Stimulated activated naive B cell treated with anti-CD40 and anti-IgM and Interleukin-4, amounts not matched to agents 10 μg/mL and 1 μg/mL and 100 μg/mL, for 72 hours (primary cell): ENCODE results near the gene ZNF408.

ENCODE experiments used
- ATAC-seq, 2 donors: fragments of 150-1000 bp; cut with Tn5 transposase; replicated peaks; 2 replicates each; pipeline ENCODE4 v1.10.0; 2021; ENCODE audit warnings: moderate library complexity in 1 of 2
- DNase-seq: peaks from one replicate; pipeline ENCODE4 v3.0.0; 2021
- H3K27ac Mint-ChIP-seq: one replicate; pipeline ENCODE4 v1.8.0; 2022; ENCODE audit warnings: mild to moderate bottlenecking, mixed read lengths
- H3K27me3 Mint-ChIP-seq, 2 donors: one replicate each; pipeline ENCODE4 v1.8.0; 2022; ENCODE audit warnings: mixed read lengths in 2 of 2
- H3K36me3 Mint-ChIP-seq, 2 donors: one replicate each; pipeline ENCODE4 v1.8.0; 2022; ENCODE audit warnings: mixed read lengths in 2 of 2, mild to moderate bottlenecking in 1 of 2
- H3K4me1 Mint-ChIP-seq, 2 donors: one replicate each; pipeline ENCODE4 v1.8.0; 2022; ENCODE audit warnings: mixed read lengths in 2 of 2, mild to moderate bottlenecking in 1 of 2
- H3K4me3 Mint-ChIP-seq, 2 donors: one replicate each; pipeline ENCODE4 v1.8.0; 2022; ENCODE audit warnings: mild to moderate bottlenecking in 2 of 2, mixed read lengths in 2 of 2, moderate library complexity in 1 of 2
- H3K9me3 Mint-ChIP-seq, 2 donors: one replicate each; pipeline ENCODE4 v1.8.0; 2022; ENCODE audit warnings: mixed read lengths in 2 of 2, mild to moderate bottlenecking in 1 of 2

The ZNF408 gene

GRCh38 chr11:46700241-46701077, at the start of gene ZNF408, which contains the start of gene ARHGAP1:
Gene ZNF408, plus strand, starts transcription at chr11:46701031. Its CDS starts 17 bp downstream, at chr11:46701048.
Gene ARHGAP1, minus strand, starts transcription at chr11:46700619. Its CDS starts 4,512 bp downstream, at chr11:46696107.
- ATAC-seq (peak; percentile 93), DNase-seq (peak; percentile 96)
- Mint-ChIP-seq H3K9me3 (no peaks in the 10 kb centered on the region), H3K27me3 (no peaks in the 10 kb centered on the region), H3K4me1 (peaks cover 31 to 50% of the 10 kb centered on the region in 2 donors), H3K27ac (peak within 1 kb of the TSS; percentile 100), H3K4me3 (peak within 1 kb of the TSS; percentile 99), H3K36me3 (peaks cover 18 to 52% of the 10 kb centered on the region in 2 donors)

- Mint-ChIP-seq H3K4me1 (no peaks in the 10 kb centered on the region), H3K4me3 (no peak overlapping the region), H3K27me3 (no peaks in the 10 kb centered on the region), H3K9me3 (no peaks in the 10 kb centered on the region), H3K27ac (no peak overlapping the region), H3K36me3 (peaks cover 26 to 30% of the 10 kb centered on the region in 2 donors)
- no peak for ATAC-seq
- DNase-seq: no peak
Observed at GRCh38 chr11:46655631-46656030, 45.2 kb upstream of the ZNF408 start.

GRCh38 chr11:46657186-46657585, 43.6 kb upstream of the ZNF408 start:
- H3K27ac Mint-ChIP-seq: peak overlapping the region; percentile 31
- no peak for DNase-seq
- H3K4me1 Mint-ChIP-seq: no peaks in the 10 kb centered on the region
- H3K27me3 Mint-ChIP-seq: no peaks in the 10 kb centered on the region
- no peak overlapping the region for H3K4me3 Mint-ChIP-seq
- H3K36me3 Mint-ChIP-seq: peaks cover 19 to 25% of the 10 kb centered on the region in 2 donors
- no peak for ATAC-seq
- H3K9me3 Mint-ChIP-seq: no peaks in the 10 kb centered on the region

- no peak for ATAC-seq
- DNase-seq: no peak
- H3K4me3 Mint-ChIP-seq: no peak overlapping the region
- no peaks in the 10 kb centered on the region for H3K27me3 Mint-ChIP-seq
- no peaks in the 10 kb centered on the region for H3K9me3 Mint-ChIP-seq
- H3K36me3 Mint-ChIP-seq: peaks cover 19 to 25% of the 10 kb centered on the region in 2 donors
- H3K4me1 Mint-ChIP-seq: no peaks in the 10 kb centered on the region
- H3K27ac Mint-ChIP-seq: no peak overlapping the region
Observed at GRCh38 chr11:46658259-46658658, 42.6 kb upstream of the ZNF408 start.

- Mint-ChIP-seq H3K27ac (no peak overlapping the region), H3K36me3 (peaks cover 25 to 38% of the 10 kb centered on the region in 2 donors), H3K4me3 (no peak overlapping the region), H3K9me3 (no peaks in the 10 kb centered on the region), H3K27me3 (no peaks in the 10 kb centered on the region), H3K4me1 (no peaks in the 10 kb centered on the region)
- DNase-seq (no peak), ATAC-seq (no peak)
Observed at GRCh38 chr11:46659908-46660307, 40.9 kb upstream of the ZNF408 start.

- Mint-ChIP-seq H3K4me3 (no peak overlapping the region), H3K4me1 (no peaks in the 10 kb centered on the region), H3K27me3 (no peaks in the 10 kb centered on the region), H3K36me3 (peaks cover 22 to 39% of the 10 kb centered on the region in 2 donors), H3K27ac (no peak overlapping the region), H3K9me3 (no peaks in the 10 kb centered on the region)
- DNase-seq (no peak), ATAC-seq (no peak)
Observed at GRCh38 chr11:46661836-46662235, 39.0 kb upstream of the ZNF408 start.

GRCh38 chr11:46662366-46662765, 38.5 kb upstream of the ZNF408 start:
- Mint-ChIP-seq H3K27ac (no peak overlapping the region), H3K9me3 (no peaks in the 10 kb centered on the region), H3K27me3 (no peaks in the 10 kb centered on the region), H3K4me1 (no peaks in the 10 kb centered on the region), H3K4me3 (no peak overlapping the region), H3K36me3 (peaks cover 21 to 40% of the 10 kb centered on the region in 2 donors)
- DNase-seq (no peak), ATAC-seq (no peak)

GRCh38 chr11:46663277-46663940, 37.4 kb upstream of the ZNF408 start:
- no peaks in the 10 kb centered on the region for H3K9me3 Mint-ChIP-seq
- DNase-seq (no peak), ATAC-seq (no peak)
- H3K4me1 Mint-ChIP-seq: no peaks in the 10 kb centered on the region
- no peaks in the 10 kb centered on the region for H3K27me3 Mint-ChIP-seq
- H3K36me3 Mint-ChIP-seq: peaks cover 19 to 36% of the 10 kb centered on the region in 2 donors
- no peak overlapping the region for H3K4me3 Mint-ChIP-seq
- H3K27ac Mint-ChIP-seq: no peak overlapping the region

- H3K4me3 Mint-ChIP-seq: no peak overlapping the region
- no peak for DNase-seq
- H3K36me3 Mint-ChIP-seq: peaks cover 18 to 37% of the 10 kb centered on the region in 2 donors
- H3K9me3 Mint-ChIP-seq: no peaks in the 10 kb centered on the region
- H3K27ac Mint-ChIP-seq: no peak overlapping the region
- no peak for ATAC-seq
- H3K27me3 Mint-ChIP-seq: no peaks in the 10 kb centered on the region
- H3K4me1 Mint-ChIP-seq: no peaks in the 10 kb centered on the region
Observed at GRCh38 chr11:46664612-46665011, 36.2 kb upstream of the ZNF408 start.

GRCh38 chr11:46665356-46665755, 35.5 kb upstream of the ZNF408 start:
- H3K36me3 Mint-ChIP-seq: peaks cover 21 to 36% of the 10 kb centered on the region in 2 donors
- DNase-seq (no peak), ATAC-seq (no peak)
- no peak overlapping the region for H3K4me3 Mint-ChIP-seq
- no peaks in the 10 kb centered on the region for H3K27me3 Mint-ChIP-seq
- no peaks in the 10 kb centered on the region for H3K9me3 Mint-ChIP-seq
- H3K27ac Mint-ChIP-seq: no peak overlapping the region
- H3K4me1 Mint-ChIP-seq: no peaks in the 10 kb centered on the region

- Mint-ChIP-seq H3K36me3 (peaks cover 21 to 42% of the 10 kb centered on the region in 2 donors), H3K4me1 (no peaks in the 10 kb centered on the region), H3K27ac (no peak overlapping the region), H3K27me3 (no peaks in the 10 kb centered on the region), H3K4me3 (no peak overlapping the region), H3K9me3 (no peaks in the 10 kb centered on the region)
- DNase-seq: no peak
- no peak for ATAC-seq
Observed at GRCh38 chr11:46666516-46666915, 34.3 kb upstream of the ZNF408 start.

- DNase-seq (no peak), ATAC-seq (no peak)
- Mint-ChIP-seq H3K36me3 (peaks cover 24 to 45% of the 10 kb centered on the region in 2 donors), H3K9me3 (no peaks in the 10 kb centered on the region), H3K27me3 (no peaks in the 10 kb centered on the region), H3K4me1 (no peaks in the 10 kb centered on the region), H3K4me3 (no peak overlapping the region), H3K27ac (no peak overlapping the region)
Observed at GRCh38 chr11:46667043-46667481, 33.8 kb upstream of the ZNF408 start.

GRCh38 chr11:46668480-46669085, 32.2 kb upstream of the ZNF408 start:
- H3K27me3 Mint-ChIP-seq: no peaks in the 10 kb centered on the region
- H3K9me3 Mint-ChIP-seq: no peaks in the 10 kb centered on the region
- no peak overlapping the region for H3K4me3 Mint-ChIP-seq
- no peak for DNase-seq
- H3K27ac Mint-ChIP-seq: no peak overlapping the region
- H3K4me1 Mint-ChIP-seq: no peaks in the 10 kb centered on the region
- H3K36me3 Mint-ChIP-seq: peaks cover 29 to 52% of the 10 kb centered on the region in 2 donors
- no peak for ATAC-seq

- Mint-ChIP-seq H3K27me3 (no peaks in the 10 kb centered on the region), H3K9me3 (no peaks in the 10 kb centered on the region), H3K4me1 (peaks cover 4 to 7% of the 10 kb centered on the region in 2 donors), H3K27ac (no peak overlapping the region), H3K4me3 (no peak overlapping the region), H3K36me3 (peaks cover 27 to 46% of the 10 kb centered on the region in 2 donors)
- no peak for ATAC-seq
- no peak for DNase-seq
Observed at GRCh38 chr11:46669711-46670139, 31.1 kb upstream of the ZNF408 start.
